ENCODE data around the gene NAP1L4.

GRCh38 chr11:2904153-2905052, 87.7 kb downstream of the NAP1L4 start:
- TF ChIP-seq CTCF (IDR thresholded peaks at IDR 0.05), result no peak
- no peak for TF ChIP-seq SIN3A (IDR thresholded peaks at IDR 0.05; ENCODE audit: borderline replicate concordance, insufficient read depth, low read depth, low read length)

Measured in Panc1 (cell line).